Cardiac septum (tissue), 1 donor: ENCODE results near the gene RABGAP1L. TPM values are rescaled to one million over a fixed set of nuclear protein-coding genes. Genes with fewer than 3 reads are reported as not detected.
"Not testable (repeated sequence)": the region's sequence is repeated elsewhere in the genome, so short reads cannot be mapped to it uniquely, and the experiment has no call there.

Experiments
- DNase-seq: peaks from one replicate; pipeline ENCODE4 v3.0.0-alpha.2; 2020; ENCODE audit warnings: low spot score
- intact Hi-C: fragments of 100-400 bp; cut with DNase I; formaldehyde crosslinking; loops from one replicate; pipeline ENCODE4 v1.14.0; 2022
- total RNA-seq: library from RNA; stranded (reverse); fragmentation: NEBNext Ultra II Directional; extraction: Animal tissue kit (Norgen Biotek cat#: 25700); gene quantifications from one replicate; pipeline ENCODE4 v1.2.1, GENCODE V29; 2021
- donor health status: DM: no; HTN: no; CAD: no.

Gene RABGAP1L
- total RNA-seq, 1 donor from 2014 or later: 109 TPM

DNA sequence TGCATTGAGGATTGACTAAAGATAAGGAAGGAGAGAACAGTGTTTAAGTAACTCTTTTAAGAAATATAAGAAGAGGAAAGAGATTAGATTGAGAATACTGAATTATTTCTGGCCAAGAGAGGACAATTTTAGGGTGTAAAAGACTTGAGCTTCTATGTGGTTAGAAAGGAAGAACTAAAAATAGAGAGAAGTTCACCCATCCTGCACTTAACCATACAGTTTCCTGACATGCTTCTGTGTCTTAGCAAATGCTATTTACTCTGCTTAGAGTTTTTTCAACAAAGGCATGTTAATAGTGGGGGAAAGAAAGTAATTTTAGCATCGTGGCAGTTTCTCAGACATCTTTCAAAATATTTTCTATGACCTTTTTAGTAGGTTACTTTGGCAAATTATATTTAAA is 165.6 kb downstream of the RABGAP1L start:
- intact Hi-C loops: no loop called here
- no peak for DNase-seq

DNA sequence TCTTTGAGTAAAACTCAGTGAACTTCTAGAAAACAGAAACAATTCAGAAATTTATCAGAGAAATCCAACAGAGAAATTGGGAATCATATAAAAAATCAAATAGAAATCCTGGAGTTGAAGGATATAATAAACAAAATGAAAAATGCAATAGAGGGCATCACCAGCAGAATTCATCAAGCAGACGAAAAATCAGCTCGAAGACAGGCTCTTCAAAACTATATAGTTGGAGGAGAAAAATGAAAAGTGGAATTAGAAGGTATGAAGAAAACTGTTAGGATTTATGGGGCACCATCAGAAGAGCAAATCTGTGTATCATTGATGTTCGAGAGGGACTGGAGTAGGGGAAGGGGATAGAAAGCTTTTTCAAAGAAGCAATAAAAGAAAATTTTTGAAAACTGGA is 167.0 kb downstream of the RABGAP1L start:
- no peak for DNase-seq
- intact Hi-C loops: no loop called here

DNA sequence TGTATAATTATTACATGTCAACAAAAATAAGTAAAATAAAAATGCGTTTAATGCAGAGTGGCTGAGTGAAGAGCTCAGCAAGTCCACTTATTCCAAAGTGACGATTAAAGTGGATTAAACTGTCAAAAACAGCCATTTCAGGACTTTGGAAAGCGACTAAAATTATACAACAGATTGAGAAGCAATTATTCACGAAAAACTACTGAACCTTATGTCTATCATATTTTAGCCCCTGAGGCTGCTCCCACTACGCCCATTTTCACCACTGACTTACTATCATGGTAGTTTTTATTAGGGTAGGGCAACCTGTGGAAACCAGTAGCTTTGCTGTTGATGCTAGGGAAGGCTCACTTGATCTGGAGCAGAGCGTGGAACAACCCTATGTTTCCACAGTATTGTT is 174.1 kb downstream of the RABGAP1L start:
- DNase-seq: no peak
- intact Hi-C loops: no loop called here

DNA sequence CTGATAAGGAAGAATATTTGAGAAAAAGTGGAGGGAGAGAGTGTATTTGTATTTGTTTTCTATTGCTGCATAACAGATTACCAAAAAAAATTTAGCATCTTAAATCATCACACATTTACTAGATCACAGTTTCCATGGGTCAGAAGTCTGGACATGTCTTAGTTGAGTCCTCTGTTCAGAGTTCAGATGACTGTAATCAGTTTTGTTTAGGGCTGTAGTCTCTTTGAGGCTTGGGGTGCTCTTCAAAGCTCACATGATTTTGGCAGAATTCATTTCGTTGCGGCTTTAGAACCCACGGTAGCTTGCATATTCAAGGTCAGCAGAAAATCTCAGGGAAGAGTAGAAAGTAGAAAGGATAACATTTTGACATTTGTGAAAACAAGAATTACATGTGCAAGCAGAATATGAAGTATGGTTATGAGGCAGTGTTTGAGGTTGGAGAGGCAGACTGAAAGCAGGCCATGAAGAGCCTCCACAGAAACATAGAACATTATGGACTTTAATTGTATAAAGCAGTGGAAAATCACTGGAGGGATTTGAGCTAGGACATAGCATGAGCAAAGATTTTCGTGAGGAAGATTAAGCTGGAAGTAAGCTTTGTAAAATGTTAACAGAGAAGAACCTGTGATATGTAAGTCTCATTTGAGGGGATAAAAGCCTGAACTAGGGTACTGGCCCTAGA is 177.8 kb downstream of the RABGAP1L start:
- intact Hi-C loops: no loop called here
- DNase-seq: no peak

DNA sequence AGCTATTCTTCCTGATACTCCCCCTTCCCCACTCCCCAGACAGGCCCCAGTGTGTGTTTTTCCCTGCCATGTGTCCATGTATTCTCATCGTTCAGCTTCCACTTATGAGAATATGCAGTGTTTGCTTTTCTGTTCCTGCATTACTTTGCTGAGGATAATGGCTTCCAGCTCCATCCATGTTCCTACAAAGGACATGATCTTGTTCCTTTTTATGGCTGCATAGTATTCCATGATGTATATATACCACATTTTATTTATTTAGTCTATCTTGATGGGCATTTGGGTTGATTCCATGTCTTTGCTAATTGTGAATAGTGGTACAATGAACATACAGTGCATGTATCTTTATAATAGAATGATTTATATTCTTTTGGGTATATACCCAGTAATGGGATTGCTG is 181.1 kb downstream of the RABGAP1L start:
- DNase-seq, intact Hi-C loops: not testable (repeated sequence)

DNA sequence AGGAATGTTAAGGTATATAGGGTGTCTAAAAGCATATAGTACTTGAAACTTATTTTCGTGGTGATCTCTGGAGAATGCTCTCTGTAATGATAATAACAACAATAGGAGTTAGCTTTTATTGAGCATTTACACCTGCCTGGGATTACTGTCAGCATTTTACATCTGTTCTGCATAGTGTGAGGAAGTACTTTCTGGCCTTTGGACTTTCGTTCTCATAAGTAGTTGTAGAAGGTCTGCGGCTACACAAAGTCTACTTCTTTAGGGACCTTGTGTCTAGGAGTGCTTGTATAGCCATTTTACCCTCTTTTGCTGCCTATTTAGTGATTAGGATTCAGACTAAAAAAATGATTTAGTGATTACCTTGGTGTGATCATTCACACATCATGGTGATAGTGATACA is 184.8 kb downstream of the RABGAP1L start:
- DNase-seq: no peak
- intact Hi-C loops: no loop called here

DNA sequence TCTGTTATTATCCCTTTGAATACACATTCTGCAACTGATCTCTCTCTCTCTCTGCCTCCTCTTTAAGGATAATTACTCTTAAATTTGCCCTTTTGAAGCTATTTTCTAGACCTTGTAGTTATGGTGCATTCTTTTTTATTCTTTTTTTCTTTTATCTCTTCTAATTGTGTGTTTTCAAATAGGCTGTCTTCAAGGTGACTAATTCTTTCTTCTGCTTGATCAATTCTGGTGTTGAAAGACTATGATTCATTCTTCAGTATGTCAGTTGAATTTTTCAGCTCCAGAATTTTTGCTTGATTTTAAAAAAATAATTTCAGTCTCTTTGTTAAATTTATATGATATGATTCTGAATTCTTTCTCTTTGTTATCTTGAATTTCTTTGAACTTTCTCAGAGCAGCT is 192.8 kb downstream of the RABGAP1L start:
- intact Hi-C loops: no loop called here
- no peak for DNase-seq

DNA sequence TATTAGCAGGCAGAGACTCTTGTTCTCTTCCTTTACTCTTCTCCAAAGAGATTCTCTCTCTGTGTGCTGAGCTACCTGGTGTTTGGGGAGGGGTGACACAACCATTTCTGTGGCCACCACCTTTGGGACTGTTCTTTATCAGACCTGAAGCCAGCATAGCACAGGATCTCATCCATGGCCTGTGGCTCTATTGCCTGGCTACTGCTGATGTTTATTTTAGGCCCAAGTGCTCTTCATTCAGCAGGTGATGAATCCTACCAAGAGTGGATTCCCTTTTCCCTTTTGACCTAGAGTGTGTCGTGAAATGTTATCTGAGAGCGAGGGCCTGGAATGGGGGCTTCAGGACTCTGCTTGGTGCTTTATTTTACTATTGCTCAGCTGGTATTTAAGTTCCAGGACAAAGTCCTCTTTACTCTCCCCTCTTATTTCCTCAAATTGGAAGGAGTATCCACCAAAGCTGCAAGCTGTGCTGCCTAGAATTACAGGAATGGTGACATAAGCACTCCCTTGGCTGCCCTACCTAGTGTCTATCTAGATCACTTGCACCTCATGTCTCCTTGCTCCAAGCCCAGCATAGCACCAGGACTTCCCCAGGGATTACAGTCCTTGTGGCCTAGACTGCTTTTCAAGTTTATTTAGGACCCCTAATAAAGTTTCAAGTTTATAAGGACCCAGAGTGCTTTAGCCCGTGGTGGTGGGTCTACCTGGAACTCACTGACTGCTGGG is 193.7 kb downstream of the RABGAP1L start:
- intact Hi-C loops: no loop called here
- no peak for DNase-seq

DNA sequence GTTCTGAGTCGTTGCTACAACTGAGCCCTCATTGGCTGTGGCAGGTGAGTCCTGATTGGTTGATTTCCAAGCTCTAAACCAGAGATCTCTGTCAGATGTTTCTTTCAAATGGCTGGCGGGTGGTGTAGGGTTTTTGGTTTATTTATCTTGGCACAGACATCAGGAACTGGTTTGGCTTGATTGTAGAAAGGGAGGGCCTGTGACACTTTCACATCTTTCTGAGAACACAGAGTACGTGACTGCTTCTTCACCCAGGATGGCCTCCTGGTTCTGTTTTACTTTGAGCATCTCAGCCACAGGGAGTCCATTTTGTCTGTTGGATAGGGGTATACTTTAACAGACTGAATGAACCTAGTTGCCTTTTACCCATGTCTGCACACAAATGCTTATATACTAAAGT is 199.0 kb downstream of the RABGAP1L start:
- intact Hi-C loops: no loop called here
- DNase-seq: no peak

DNA sequence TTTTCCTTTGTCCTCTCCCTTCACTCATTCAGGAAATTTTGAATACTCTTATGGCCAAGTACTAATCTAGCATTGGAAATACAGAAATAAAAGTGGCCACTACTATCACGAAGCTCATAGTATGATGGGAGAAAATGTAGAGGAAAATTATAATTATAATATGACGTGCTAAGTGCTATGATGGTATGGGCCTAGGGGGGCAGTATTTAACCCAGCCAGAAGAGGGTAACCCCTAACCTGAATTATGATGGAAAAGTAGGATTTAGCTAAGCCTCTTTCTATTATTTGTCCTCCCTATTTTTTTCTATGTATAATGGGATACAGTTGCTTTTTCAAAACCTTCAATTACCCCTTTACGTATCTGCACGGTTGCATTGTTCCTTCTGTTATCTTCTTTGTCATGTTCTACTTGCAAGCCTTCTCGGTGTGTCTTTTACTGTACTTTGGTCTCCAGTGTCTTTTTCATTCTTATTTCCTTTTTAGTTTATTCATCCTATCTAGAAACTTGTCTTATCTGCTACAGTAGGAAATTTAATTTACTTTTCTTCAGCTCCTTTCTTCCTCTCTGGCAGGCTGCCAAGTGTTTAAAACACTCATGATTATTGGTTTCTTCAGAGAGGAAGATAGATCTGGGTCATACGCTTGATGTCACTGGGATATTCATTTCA is 199.6 kb downstream of the RABGAP1L start:
- intact Hi-C loops: no loop called here
- no peak for DNase-seq

DNA sequence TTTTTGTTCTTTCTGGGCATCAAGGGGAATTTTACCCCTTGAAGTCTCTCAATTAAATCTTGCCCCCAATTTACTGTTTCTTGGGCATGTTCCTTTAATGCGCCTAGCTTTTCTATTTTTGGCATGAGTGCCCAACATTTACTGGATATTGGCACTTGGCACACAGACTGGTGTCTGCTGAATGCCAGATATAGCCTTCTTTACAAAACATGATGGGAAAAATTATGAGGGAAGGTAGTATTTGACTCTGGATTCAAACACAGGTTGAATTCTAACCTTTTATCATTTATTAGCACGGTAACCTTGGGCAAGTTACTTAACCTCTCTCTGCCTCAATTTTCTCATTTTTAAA is 200.1 kb downstream of the RABGAP1L start:
- DNase-seq: no peak
- intact Hi-C loops: no loop called here

DNA sequence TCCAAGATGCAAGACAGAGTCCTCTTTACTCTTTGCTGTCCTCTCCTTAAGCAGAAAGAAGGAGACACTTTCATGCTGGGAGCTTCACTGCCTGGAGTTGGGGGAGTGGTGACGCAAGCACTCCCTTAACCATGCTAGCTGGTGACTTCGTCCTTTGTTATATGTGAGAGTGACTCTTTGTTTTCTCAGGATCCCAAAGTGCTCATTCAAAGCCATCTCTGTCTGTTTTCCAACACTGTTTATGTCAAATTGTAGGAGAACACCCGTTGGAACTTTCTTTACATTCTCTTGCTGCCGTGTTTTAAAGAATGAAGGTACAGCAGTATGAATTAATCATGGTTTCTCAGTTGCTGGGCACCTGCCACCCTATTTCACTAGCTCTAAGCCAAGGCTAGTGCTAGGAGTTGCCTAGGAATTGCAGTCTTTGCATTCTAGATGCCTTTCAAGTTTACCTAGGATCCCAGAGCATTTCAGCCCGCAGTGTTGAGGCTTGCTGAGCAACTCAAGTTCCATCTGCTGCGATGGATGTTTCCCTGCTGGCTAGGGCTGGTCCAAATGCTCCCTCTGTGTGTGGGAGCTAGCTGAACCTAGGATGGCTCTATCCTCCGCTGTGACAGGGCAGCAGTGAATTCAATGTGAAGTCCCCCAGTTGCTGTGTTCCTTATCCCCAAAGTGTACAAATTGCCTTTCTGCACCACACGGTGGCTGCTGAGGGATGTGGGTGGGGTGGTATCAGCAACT is 205.8 kb downstream of the RABGAP1L start:
- intact Hi-C loops: no loop called here
- DNase-seq: no peak

DNA sequence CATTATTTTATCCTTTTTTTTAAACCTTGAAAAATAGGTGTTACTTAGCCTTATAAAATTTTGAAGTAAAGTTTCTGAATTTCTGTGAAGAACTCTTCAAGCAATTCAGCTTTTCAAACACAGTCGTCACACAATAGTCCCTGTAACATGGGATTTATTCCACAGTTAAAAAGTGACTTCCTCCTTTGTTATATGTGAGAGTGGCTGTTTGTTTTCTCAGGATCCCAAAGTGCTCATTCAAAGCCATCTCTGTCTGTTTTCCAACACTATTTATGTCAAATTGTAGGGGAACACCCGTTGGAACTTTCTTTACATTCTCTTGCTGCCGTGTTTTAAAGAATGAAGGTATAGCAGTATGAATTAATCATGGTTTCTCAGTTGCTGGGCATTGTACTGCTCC is 207.6 kb downstream of the RABGAP1L start:
- intact Hi-C loops: no loop called here
- no peak for DNase-seq

DNA sequence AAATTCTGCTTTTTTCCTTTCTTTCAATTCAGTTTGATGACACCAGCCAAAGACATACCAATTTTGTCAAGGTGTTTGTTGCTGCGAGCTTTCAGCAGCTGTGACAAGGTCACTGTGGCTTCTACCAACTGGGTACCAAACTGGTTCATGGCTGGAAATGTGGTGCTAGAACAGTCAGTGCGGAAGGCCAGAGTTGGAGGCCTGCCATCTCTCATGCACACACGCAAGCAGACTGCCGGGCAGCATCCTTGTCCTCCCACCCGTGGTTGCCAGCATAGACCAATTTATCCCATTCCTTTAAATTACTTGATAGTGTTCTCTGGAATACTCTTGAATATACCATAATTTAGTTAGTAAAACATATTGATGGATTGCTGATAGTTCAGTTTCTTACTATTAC is 208.6 kb downstream of the RABGAP1L start:
- DNase-seq: no peak
- intact Hi-C loops: no loop called here

DNA sequence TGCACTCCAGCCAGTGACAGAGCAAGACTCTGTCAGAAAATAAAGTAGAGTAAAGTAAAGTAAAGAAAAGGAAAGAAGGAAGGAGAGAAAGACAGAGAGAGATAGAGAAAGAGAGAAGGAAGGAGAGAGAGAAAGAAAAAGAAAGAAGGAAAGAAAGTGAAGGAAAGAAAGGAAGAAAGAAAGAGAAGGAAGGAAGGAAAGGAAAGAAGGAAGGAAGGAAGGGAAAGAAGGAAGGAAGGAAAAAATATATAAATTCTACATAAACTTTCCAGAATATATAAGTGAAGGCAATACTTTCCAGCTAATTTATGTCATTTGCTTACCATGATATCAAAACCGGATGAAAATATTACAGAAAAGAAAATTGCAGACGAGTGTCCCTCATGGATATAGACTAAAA is 216.7 kb downstream of the RABGAP1L start:
- DNase-seq: no peak
- intact Hi-C loops: no loop called here

DNA sequence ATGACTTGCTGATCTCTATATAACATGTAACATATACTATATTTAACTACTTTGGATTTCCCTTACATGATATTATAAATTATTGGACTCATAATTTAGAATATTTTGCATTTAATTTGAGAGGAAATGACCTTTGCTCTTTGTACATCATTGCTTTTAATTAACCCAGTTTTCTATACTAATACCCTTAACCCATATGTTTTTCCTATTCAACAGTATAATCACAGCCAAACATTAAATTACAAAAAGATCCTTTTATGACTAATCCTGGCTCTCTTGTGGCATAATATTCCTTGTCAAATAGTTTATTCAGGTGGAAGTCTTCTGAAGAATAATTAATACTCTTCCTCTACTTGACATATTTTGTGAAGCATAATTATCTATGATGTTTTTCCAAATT is 232.4 kb downstream of the RABGAP1L start:
- no peak for DNase-seq
- intact Hi-C loops: no loop called here

DNA sequence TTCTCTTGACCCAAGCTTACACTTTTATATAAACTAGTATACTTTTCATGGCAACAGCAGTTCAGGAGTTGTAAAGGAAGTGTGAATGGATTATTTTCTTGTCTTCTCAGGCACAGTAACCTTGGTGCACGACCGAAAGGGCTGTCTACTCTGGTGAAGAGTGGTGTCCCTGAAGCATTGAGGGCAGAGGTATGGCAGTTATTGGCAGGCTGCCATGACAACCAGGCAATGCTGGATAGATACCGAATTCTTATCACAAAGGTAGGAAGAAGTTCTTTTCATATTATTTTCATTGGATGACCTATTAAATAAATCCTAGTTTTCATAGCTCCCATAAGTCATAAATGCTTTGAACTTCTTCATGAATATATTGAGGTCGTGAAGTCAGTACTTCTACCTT is 234.6 kb downstream of the RABGAP1L start:
- DNase-seq: no peak
- intact Hi-C loops: no loop called here

DNA sequence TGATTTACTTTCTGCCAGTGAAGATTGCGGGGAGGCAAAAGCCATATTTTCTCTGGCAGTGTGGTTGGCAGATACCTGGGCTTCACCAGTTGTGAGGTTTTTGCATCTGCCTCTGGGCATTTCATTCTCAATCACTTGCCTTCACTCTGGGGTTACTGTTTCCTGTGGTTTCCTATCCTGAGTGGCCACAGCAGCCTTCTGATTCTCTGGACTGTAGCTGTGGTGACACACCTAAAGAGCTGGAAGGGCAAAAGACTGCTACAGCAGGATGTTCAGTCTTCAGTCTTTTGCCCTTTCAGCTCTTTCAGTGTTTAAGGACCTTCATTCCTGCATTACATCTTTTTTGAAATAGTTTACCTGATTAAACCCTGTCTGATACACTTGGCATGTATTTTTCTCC is 237.9 kb downstream of the RABGAP1L start:
- intact Hi-C loops: no loop called here
- no peak for DNase-seq

DNA sequence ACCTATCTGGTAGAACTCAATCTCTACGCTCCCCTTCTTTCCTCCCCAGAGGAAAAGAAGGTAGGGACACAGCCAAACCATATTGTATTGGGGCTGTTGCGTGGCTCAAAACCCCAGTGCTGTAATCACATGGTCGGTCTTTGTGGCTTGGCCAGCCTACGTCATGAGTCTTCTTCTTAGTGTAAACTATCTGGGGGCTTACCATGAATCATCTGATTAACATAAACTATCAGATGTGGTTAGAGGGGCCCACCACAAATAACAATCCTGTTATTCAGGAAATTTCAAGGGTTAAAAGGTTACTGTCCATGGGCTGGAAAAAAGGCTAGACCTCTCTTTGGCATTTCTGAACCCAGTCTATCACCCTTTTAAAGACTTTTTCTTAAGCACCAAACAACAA is 238.9 kb downstream of the RABGAP1L start:
- intact Hi-C loops: no loop called here
- no peak for DNase-seq

DNA sequence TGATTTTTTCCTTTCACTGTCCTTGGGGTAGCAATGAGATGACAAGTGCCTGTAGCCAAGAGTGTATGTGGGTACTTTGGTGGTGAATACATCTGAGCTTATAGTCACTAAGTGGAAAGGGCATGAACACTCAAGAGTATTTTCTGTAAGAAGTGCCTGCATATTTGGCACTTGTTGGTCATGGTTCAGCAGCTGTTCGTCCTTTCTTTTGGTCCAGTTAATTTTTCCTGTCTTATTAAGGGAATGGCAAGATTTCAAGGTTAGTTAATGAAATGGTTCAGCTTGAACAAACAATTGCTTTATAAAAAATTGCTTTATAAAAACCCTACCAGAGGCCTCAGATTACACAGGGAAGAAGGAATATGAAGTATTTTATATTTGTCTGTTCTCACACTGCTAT is 239.9 kb downstream of the RABGAP1L start:
- no peak for DNase-seq
- intact Hi-C loops: no loop called here

DNA sequence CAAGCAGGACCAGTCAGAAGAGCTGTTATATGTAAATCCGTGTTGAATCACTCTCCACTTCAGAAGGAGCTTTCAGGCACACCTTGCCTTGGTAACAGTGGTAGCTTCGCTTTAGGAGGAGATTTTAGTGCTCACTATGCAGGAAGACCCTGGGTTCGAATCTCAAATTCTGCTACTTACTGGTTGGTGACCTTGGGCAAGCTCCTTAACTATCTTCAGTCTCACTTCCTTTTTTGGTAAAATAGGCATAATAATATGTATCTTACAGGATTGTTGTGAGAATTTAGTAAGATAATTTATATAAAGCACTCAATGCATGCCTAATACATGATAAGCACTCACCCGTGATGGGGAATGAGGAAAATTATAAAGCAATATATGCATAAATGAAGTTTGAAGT is 241.8 kb downstream of the RABGAP1L start:
- DNase-seq: no peak
- intact Hi-C loops: no loop called here
